ENCODE results near the gene FGD3.

Gene FGD3

DNA sequence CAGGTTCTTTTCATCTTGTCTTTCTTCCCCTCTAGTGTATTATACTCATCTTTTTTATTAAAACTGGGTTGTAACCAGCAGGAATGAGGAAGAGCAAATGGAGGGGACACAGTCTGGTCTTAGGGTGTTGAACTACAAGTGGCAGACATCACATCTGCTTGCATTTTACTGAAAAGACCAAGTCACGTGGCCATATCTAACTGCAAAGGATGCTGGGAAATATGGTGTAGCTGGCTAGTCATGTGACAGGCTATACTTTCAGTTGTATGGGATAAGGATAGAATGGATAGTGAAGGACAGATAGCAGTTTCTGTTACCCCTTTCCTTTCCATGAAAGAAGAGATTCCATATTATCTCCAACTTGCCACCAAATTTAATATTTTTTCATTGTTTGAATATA lies 13.0 kb upstream of the FGD3 start:
- Histone ChIP-seq H3K36me3 (ENCODE audit: insufficient read depth, insufficient read length, low read length) (no peaks in the 10 kb centered on the region), H3K9me3 (ENCODE audit: insufficient read depth, low read length) (no peaks in the 10 kb centered on the region; the same call in 1 of the 2 replicates), H3K4me1 (ENCODE audit: insufficient read depth, insufficient read length) (no peaks in the 10 kb centered on the region), H3K27me3 (ENCODE audit: insufficient read depth, insufficient read length) (no peaks in the 10 kb centered on the region), H3K9ac (ENCODE audit: insufficient read length, low read depth) (no peak overlapping the region), H3K4me3 (ENCODE audit: insufficient read length, low read depth) (no peak overlapping the region)
- TF ChIP-seq SUZ12 (IDR thresholded peaks at IDR 0.05; ENCODE audit: extremely low read depth, insufficient read depth, insufficient read length), result no peak
- TF ChIP-seq ZNF274 (IDR thresholded peaks at IDR 0.05; ENCODE audit: low read depth, low read length), result no peak
- no peak for TF ChIP-seq YY1 (IDR thresholded peaks at IDR 0.05; ENCODE audit: insufficient read depth, insufficient read length)
- no peak for DNase-seq (ENCODE audit: low read depth, low spot score)

DNA sequence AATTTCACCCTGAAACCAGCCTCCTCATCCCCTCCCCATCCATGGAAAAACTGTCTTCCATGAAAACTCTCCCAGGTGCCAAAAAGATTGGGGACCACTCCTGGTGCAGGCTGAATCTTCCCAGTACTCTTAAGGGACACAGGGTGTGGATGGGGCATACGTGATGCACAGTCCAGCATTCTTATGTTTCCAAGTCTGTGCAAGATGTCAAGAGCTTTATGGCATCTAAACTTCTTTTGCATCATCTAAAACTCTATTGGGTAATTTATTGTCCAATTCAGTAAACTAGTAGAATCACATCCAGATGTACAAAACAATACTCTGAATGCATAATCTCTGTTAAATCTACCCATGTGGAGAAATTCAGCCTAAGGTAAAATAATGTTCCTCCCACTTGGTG lies 9.3 kb upstream of the FGD3 start:
- no peaks in the 10 kb centered on the region; the same call in 1 of the 2 replicates for H3K9me3 ChIP-seq (ENCODE audit: insufficient read depth, low read length)
- no peaks in the 10 kb centered on the region for H3K4me1 ChIP-seq (ENCODE audit: insufficient read depth, insufficient read length)
- no peaks in the 10 kb centered on the region for H3K27me3 ChIP-seq (ENCODE audit: insufficient read depth, insufficient read length)
- H3K9ac ChIP-seq (ENCODE audit: insufficient read length, low read depth), result no peak overlapping the region
- no peak for DNase-seq (ENCODE audit: low read depth, low spot score)
- H3K36me3 ChIP-seq (ENCODE audit: insufficient read depth, insufficient read length, low read length), result no peaks in the 10 kb centered on the region
- H3K4me3 ChIP-seq (ENCODE audit: insufficient read length, low read depth), result no peak overlapping the region
- TF ChIP-seq ZNF274 (IDR thresholded peaks at IDR 0.05; ENCODE audit: low read depth, low read length) (no peak), YY1 (IDR thresholded peaks at IDR 0.05; ENCODE audit: insufficient read depth, insufficient read length) (no peak), SUZ12 (IDR thresholded peaks at IDR 0.05; ENCODE audit: extremely low read depth, insufficient read depth, insufficient read length) (no peak)

DNA sequence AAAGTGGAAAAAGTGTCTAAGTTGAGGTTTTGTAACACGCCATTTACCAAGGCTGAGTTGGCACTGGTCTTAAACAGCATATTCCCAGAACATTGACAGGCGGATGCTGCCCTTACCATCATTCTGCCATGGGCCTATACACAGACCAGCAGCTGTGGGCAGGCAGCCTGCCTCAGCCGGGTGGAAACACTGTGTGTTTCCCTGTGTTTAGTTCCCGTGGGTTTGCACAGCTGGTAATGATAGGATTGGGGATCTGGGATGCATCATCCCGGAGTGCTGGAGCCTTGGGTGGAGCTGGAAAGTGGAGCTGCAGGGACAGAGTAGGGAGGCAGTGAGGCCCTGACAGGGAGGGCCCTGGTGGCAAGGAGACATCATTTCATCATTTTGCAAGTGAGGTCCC lies 5.5 kb upstream of the FGD3 start:
- no peak for DNase-seq (ENCODE audit: low read depth, low spot score)
- Histone ChIP-seq H3K4me3 (ENCODE audit: insufficient read length, low read depth) (no peak overlapping the region), H3K27me3 (ENCODE audit: insufficient read depth, insufficient read length) (peaks cover 2% of the 10 kb centered on the region), H3K4me1 (ENCODE audit: insufficient read depth, insufficient read length) (peaks cover 2% of the 10 kb centered on the region), H3K36me3 (ENCODE audit: insufficient read depth, insufficient read length, low read length) (no peaks in the 10 kb centered on the region), H3K9me3 (ENCODE audit: insufficient read depth, low read length) (no peaks in the 10 kb centered on the region; the same call in 1 of the 2 replicates), H3K9ac (ENCODE audit: insufficient read length, low read depth) (no peak overlapping the region)
- TF ChIP-seq ZNF274 (IDR thresholded peaks at IDR 0.05; ENCODE audit: low read depth, low read length), result no peak
- no peak for TF ChIP-seq YY1 (IDR thresholded peaks at IDR 0.05; ENCODE audit: insufficient read depth, insufficient read length)
- no peak for TF ChIP-seq SUZ12 (IDR thresholded peaks at IDR 0.05; ENCODE audit: extremely low read depth, insufficient read depth, insufficient read length)

DNA sequence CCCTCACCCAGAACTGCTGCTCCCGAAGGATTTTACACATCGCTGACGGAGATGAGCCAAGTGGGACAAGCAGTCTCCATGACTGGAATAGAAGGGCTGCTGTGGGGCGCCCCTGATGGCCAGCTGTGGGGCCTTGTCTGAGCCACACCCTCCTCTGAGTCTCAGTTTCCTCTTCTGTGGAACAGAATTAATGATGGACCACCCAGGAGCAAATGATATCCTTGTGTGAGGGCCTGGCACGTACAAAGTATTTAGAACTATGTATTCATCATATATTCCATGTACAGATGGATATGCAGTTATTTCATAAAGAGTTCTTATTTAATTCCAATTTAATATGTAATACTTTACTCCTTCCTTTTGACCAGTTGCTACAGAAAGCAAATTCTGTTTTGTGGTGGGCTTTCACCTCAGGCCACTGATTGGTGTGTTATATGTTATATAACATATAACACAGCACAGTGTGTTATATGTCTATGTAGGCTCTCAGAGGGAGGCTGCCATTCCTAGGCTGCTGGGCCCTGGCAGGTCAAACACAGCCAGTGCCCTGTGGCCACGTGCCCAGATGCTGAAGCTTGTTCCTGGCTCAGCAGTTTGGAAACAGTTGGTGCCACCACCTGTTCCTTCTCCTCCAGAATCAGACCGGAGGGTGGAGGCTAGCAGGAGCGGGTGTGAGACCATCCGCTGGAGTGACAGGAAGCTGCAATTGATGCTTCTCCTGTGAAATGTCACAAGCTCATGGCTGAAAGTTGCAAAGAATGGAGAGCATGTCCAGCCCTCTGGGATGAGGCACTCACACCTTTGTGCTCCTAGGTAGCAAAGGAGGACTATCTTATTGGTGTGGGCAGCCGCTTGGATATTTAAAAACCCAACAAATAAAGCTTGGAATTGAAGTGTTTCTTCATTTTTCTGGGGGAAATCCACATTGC lies 4.4 kb upstream of the FGD3 start:
- DNase-seq (ENCODE audit: low read depth, low spot score), result no peak
- H3K27me3 ChIP-seq (ENCODE audit: insufficient read depth, insufficient read length), result peaks cover 8% of the 10 kb centered on the region
- peaks cover 4% of the 10 kb centered on the region for H3K4me1 ChIP-seq (ENCODE audit: insufficient read depth, insufficient read length)
- no peak overlapping the region for H3K4me3 ChIP-seq (ENCODE audit: insufficient read length, low read depth)
- H3K36me3 ChIP-seq (ENCODE audit: insufficient read depth, insufficient read length, low read length), result no peaks in the 10 kb centered on the region
- H3K9me3 ChIP-seq (ENCODE audit: insufficient read depth, low read length), result no peaks in the 10 kb centered on the region; the same call in 1 of the 2 replicates
- H3K9ac ChIP-seq (ENCODE audit: insufficient read length, low read depth), result no peak overlapping the region
- TF ChIP-seq SUZ12 (IDR thresholded peaks at IDR 0.05; ENCODE audit: extremely low read depth, insufficient read depth, insufficient read length), result no peak
- TF ChIP-seq ZNF274 (IDR thresholded peaks at IDR 0.05; ENCODE audit: low read depth, low read length), result no peak
- no peak for TF ChIP-seq YY1 (IDR thresholded peaks at IDR 0.05; ENCODE audit: insufficient read depth, insufficient read length)

DNA sequence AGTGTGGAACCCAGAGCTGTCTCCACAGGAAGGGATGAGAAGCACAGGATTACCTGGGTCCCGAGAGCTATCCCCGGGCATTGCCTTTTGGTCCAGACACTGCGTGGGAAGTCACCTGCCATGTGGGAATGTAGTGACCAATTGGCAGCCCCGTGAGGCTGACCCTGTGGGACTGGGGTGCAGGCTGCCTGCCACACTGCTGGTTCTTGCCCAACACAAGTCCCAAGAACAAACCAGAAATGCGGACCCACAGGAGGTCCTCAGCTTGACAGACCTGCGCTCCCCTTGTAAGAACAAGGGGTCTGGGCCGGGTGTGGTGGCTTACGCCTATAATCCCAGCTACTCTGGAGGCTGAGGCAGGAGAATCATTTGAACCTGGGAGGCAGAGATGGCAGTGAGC lies 2.4 kb upstream of the FGD3 start:
- H3K36me3 ChIP-seq (ENCODE audit: insufficient read depth, insufficient read length, low read length), result no peaks in the 10 kb centered on the region
- no peaks in the 10 kb centered on the region; the same call in 1 of the 2 replicates for H3K9me3 ChIP-seq (ENCODE audit: insufficient read depth, low read length)
- no peak overlapping the region for H3K9ac ChIP-seq (ENCODE audit: insufficient read length, low read depth)
- TF ChIP-seq YY1 (IDR thresholded peaks at IDR 0.05; ENCODE audit: insufficient read depth, insufficient read length) (no peak), SUZ12 (IDR thresholded peaks at IDR 0.05; ENCODE audit: extremely low read depth, insufficient read depth, insufficient read length) (no peak), ZNF274 (IDR thresholded peaks at IDR 0.05; ENCODE audit: low read depth, low read length) (no peak)
- H3K4me3 ChIP-seq (ENCODE audit: insufficient read length, low read depth), result no peak overlapping the region
- no peak for DNase-seq (ENCODE audit: low read depth, low spot score)
- H3K4me1 ChIP-seq (ENCODE audit: insufficient read depth, insufficient read length), result peaks cover 4% of the 10 kb centered on the region
- peaks cover 25% of the 10 kb centered on the region for H3K27me3 ChIP-seq (ENCODE audit: insufficient read depth, insufficient read length)

DNA sequence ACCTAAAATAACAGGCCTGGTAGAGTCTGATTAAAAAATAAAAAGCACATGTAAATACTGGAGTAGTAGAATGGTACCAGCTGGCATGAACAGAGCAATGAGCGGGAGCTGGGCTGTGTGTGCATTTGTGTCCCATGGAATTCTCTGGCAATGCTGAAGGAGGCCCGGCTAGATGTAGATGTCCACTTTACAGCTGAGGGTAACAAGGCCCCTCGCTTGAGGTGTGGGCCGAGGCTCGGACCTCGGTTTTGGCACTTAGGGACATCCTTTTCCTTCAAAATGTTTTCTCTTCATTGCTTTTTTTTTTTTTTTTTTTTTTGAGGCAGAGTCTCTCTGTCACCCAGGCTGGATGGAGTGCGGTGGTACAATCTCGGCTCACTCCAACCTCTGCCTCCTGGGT lies 1.5 kb upstream of the FGD3 start:
- Histone ChIP-seq H3K4me1 (ENCODE audit: insufficient read depth, insufficient read length) (peaks cover 4% of the 10 kb centered on the region), H3K27me3 (ENCODE audit: insufficient read depth, insufficient read length) (peaks cover 25% of the 10 kb centered on the region), H3K36me3 (ENCODE audit: insufficient read depth, insufficient read length, low read length) (no peaks in the 10 kb centered on the region), H3K9ac (ENCODE audit: insufficient read length, low read depth) (no peak overlapping the region), H3K9me3 (ENCODE audit: insufficient read depth, low read length) (no peaks in the 10 kb centered on the region; the same call in 1 of the 2 replicates), H3K4me3 (ENCODE audit: insufficient read length, low read depth) (no peak overlapping the region)
- no peak for DNase-seq (ENCODE audit: low read depth, low spot score)
- TF ChIP-seq ZNF274 (IDR thresholded peaks at IDR 0.05; ENCODE audit: low read depth, low read length) (no peak), SUZ12 (IDR thresholded peaks at IDR 0.05; ENCODE audit: extremely low read depth, insufficient read depth, insufficient read length) (no peak), YY1 (IDR thresholded peaks at IDR 0.05; ENCODE audit: insufficient read depth, insufficient read length) (no peak)

DNA sequence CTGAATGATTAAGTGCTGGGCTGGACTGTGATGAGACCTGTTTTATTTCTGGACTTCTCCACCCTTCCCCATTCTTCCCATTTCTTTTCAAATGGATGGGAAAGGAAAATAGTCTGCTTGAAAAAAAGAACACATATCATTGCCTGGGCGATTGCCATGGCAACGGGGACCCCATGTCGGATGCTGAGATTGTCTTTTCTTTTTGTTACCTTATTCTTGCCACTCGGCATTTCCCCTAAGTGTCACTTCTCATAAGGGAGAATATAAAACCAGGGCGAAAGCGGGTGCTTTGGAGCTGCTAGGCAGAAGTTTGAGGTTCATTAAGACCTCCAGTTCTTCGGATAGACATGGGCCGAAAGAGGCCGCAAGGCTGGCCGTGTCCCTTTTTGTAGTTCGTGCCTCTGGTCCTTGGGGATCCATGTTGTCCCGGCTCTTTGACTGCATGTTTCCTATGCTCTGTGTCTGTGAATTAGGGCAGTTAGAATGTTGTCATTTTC lies 763 bp downstream of the FGD3 start:
- Histone ChIP-seq H3K27me3 (ENCODE audit: insufficient read depth, insufficient read length) (peaks cover 25% of the 10 kb centered on the region), H3K4me1 (ENCODE audit: insufficient read depth, insufficient read length) (peaks cover 4% of the 10 kb centered on the region), H3K9me3 (ENCODE audit: insufficient read depth, low read length) (no peaks in the 10 kb centered on the region; the same call in 1 of the 2 replicates), H3K36me3 (ENCODE audit: insufficient read depth, insufficient read length, low read length) (no peaks in the 10 kb centered on the region), H3K9ac (ENCODE audit: insufficient read length, low read depth) (peak overlapping the region; percentile 76), H3K4me3 (ENCODE audit: insufficient read length, low read depth) (peak overlapping the region; percentile 34)
- TF ChIP-seq ZNF274 (IDR thresholded peaks at IDR 0.05; ENCODE audit: low read depth, low read length), result no peak
- no peak for TF ChIP-seq YY1 (IDR thresholded peaks at IDR 0.05; ENCODE audit: insufficient read depth, insufficient read length)
- TF ChIP-seq SUZ12 (IDR thresholded peaks at IDR 0.05; ENCODE audit: extremely low read depth, insufficient read depth, insufficient read length), result no peak
- DNase-seq (ENCODE audit: low read depth, low spot score), result no peak
